Common myeloid progenitor, CD34-positive (primary cell): ENCODE data around the gene FRMD6.
"Not testable (repeated sequence)": the region's sequence is repeated elsewhere in the genome, so short reads cannot be mapped to it uniquely, and the experiment has no call there.

Experiments used
- CTCF ChIA-PET: fragments of 350-600 bp; sonication (Branson Sonifier 250); formaldehyde crosslinking; loops from one replicate; lab custom pipeline; 2021; ENCODE audit warnings: antibody characterized with exemption; lab: Charles Lee
- POLR2A ChIA-PET: fragments of 350-600 bp; sonication (Branson Sonifier 250); formaldehyde crosslinking; loops from one replicate; lab custom pipeline; 2021; ENCODE audit warnings: antibody characterized with exemption; lab: Charles Lee
- DNase-seq, 3 donors: peaks; one replicate each; pipeline versions ENCODE4 v3.0.0 to v3.0.0-alpha.2; 2013
- H3K27ac ChIP-seq, 2 experiments: 1 replicate in 1 of 2; 2 replicates in 1 of 2; pipeline ENCODE4 v1.7.0; 2013; ENCODE audit warnings: inconsistent platforms in 2 of 2, low read length in 2 of 2, mild to moderate bottlenecking in 2 of 2, low read depth in 1 of 2, moderate library complexity in 1 of 2; ENCODE audit not compliant: severe bottlenecking in 2 of 2, insufficient read depth in 1 of 2, poor library complexity in 1 of 2
- H3K27me3 ChIP-seq, 5 experiments: replicated peaks in 2 of 5; 1 replicate in 3 of 5; 2 replicates in 2 of 5; pipeline versions ENCODE4 v1.6.1 to v1.7.0; 2013; ENCODE audit warnings: low read length in 4 of 5, mild to moderate bottlenecking in 2 of 5, moderate library complexity in 2 of 5, inconsistent platforms in 1 of 5; ENCODE audit not compliant: insufficient read depth in 5 of 5, control insufficient read depth in 4 of 5
- H3K36me3 ChIP-seq, 4 experiments: 1 replicate in 2 of 4; 2 replicates in 2 of 4; pipeline versions ENCODE4 v1.6.1 to v1.7.0; 2013; ENCODE audit warnings: low read length in 3 of 4, control low read depth in 1 of 4, mild to moderate bottlenecking in 1 of 4; ENCODE audit not compliant: control insufficient read depth in 4 of 4, insufficient read depth in 4 of 4
- H3K4me1 ChIP-seq, 4 experiments: 1 replicate in 3 of 4; 2 replicates in 1 of 4; pipeline versions ENCODE4 v1.6.1 to v1.7.1; 2013; ENCODE audit warnings: low read length in 3 of 4, mild to moderate bottlenecking in 3 of 4, control low read depth in 1 of 4, inconsistent platforms in 1 of 4, moderate library complexity in 1 of 4; ENCODE audit not compliant: control insufficient read depth in 4 of 4, insufficient read depth in 4 of 4; ENCODE audit errors: control extremely low read depth in 1 of 4
- H3K4me3 ChIP-seq, 7 experiments: 1 replicate in 4 of 7; 2 replicates in 3 of 7; pipeline versions ENCODE4 v1.5.1 to v1.7.0; 2013; ENCODE audit warnings: mild to moderate bottlenecking in 7 of 7, low read length in 6 of 7, moderate library complexity in 6 of 7, inconsistent platforms in 2 of 7, low read depth in 2 of 7, control low read depth in 1 of 7; ENCODE audit not compliant: insufficient read depth in 4 of 7, control insufficient read depth in 1 of 7; ENCODE audit errors: extremely low read depth in 1 of 7
- H3K9me3 ChIP-seq, 5 experiments: 1 replicate in 4 of 5; 2 replicates in 1 of 5; pipeline versions ENCODE4 v1.6.1 to v1.7.1; 2013; ENCODE audit warnings: low read length in 4 of 5, mild to moderate bottlenecking in 2 of 5, inconsistent platforms in 1 of 5, low read depth in 1 of 5, moderate library complexity in 1 of 5; ENCODE audit not compliant: control insufficient read depth in 4 of 5, insufficient read depth in 2 of 5; ENCODE audit errors: control extremely low read depth in 1 of 5
- WGBS: methylation state at CpG from one replicate; pipeline ENCODE4 v1.1.5; 2013; ENCODE audit not compliant: insufficient coverage; 5-methylcytosine and 5-hydroxymethylcytosine counted together

The FRMD6 gene

GRCh38 chr14:51759950-51760349 lies 108.2 kb downstream of the FRMD6 start:
- peaks cover 0 to 4% (median 0%) of the 10 kb centered on the region in 5 experiments for H3K9me3 ChIP-seq

GRCh38 chr14:51765726-51766125 lies 114.0 kb downstream of the FRMD6 start:
- H3K27me3 ChIP-seq, result peaks cover 0 to 35% (median 8%) of the 10 kb centered on the region in 5 experiments
- 92% methylated on average over 12 of the region's 13 CpGs for WGBS
- H3K4me3 ChIP-seq, H3K36me3 ChIP-seq, H3K4me1 ChIP-seq, DNase-seq, POLR2A ChIA-PET, H3K9me3 ChIP-seq, H3K27ac ChIP-seq: not testable (repeated sequence)
- CTCF ChIA-PET, result interaction anchor here (1.8 kb wide), 1 partner anchor 10 kb away, joined by 6 read pairs; no protein-coding TSS in a partner anchor

More at GRCh38 chr14:51759950-51760349, 108.2 kb downstream of the FRMD6 start:
- no peak overlapping the region for H3K4me3 ChIP-seq
- DNase-seq, result no peak
- CTCF ChIA-PET, result no interaction called here
- H3K27ac ChIP-seq, result no peak overlapping the region
- POLR2A ChIA-PET, result no interaction called here
- no peaks in the 10 kb centered on the region for H3K36me3 ChIP-seq
- 93% methylated on average over 10 of the region's 18 CpGs for WGBS
- peaks cover 0 to 34% (median 9%) of the 10 kb centered on the region in 5 experiments for H3K27me3 ChIP-seq
- no peaks in the 10 kb centered on the region for H3K4me1 ChIP-seq

DNA sequence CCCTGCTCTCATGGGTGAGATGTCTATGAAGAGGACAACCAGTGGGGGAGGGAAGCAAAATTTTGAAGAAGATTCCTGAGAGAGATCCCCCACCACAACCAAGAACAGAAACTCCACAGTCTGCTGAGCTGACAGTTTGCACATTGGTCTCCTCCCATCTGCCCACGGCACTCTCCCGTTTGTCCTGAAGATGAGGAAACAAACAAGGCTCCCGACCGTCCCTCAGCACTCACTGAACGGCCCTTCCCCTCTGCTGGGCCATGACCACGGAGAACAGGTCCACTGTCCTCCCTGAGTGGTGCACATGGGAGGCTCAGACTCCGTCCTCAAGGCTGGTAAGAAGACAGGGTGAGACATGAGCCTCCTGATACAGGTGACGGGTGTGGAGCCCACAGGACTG lies 114.9 kb downstream of the FRMD6 start:
- WGBS, result 78% methylated on average over 6 of the region's 8 CpGs
- H3K4me3 ChIP-seq, H3K36me3 ChIP-seq, H3K4me1 ChIP-seq, POLR2A ChIA-PET, DNase-seq, H3K9me3 ChIP-seq, H3K27ac ChIP-seq: not testable (repeated sequence)
- CTCF ChIA-PET, result interaction anchor here (1.8 kb wide), 1 partner anchor 9 kb away, joined by 6 read pairs; no protein-coding TSS in a partner anchor
- H3K27me3 ChIP-seq, result peaks cover 0 to 35% (median 4%) of the 10 kb centered on the region in 5 experiments

DNA sequence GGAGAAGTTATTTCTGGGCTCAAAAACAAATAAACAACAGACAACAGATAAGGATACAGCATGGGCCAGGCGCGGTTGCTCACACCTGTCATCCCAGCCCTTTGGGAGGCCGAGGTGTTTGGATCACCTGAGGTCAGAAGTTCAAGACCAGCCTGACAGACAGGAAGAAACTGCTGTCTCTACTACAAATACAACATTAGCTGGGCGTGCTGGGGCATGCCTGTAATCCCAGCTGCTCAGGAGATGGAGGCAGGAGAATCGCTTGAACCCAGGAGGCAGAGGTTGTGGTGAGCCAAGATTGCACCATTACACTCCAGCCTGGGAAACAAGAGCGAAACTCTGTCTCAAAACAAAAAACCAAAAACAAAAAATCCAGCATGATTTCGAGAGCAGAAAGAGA lies 117.6 kb downstream of the FRMD6 start:
- H3K4me1 ChIP-seq, H3K4me3 ChIP-seq, H3K27ac ChIP-seq, DNase-seq, H3K36me3 ChIP-seq, POLR2A ChIA-PET, H3K9me3 ChIP-seq: not testable (repeated sequence)
- 100% methylated on average over 5 of the region's 7 CpGs for WGBS
- CTCF ChIA-PET, result interaction anchor here (0.8 kb wide), 1 partner anchor 210 kb away, joined by 3 read pairs; no protein-coding TSS in a partner anchor
- peaks cover 0 to 18% (median 4%) of the 10 kb centered on the region in 5 experiments for H3K27me3 ChIP-seq

GRCh38 chr14:51774209-51774608 lies 122.5 kb downstream of the FRMD6 start:
- peaks cover 0 to 1% (median 0%) of the 10 kb centered on the region in 5 experiments for H3K27me3 ChIP-seq
- ChIA-PET CTCF (interaction anchor here (1.1 to 3.2 kb wide), 3 partner anchors 8 to 203 kb away, joined by 3 to 11 read pairs (median 6); no protein-coding TSS in a partner anchor), POLR2A (no interaction called here)
- DNase-seq, result peak in 2 of 3 donors; percentile 19 to 21
- H3K4me3 ChIP-seq, result no peak overlapping the region
- no peaks in the 10 kb centered on the region for H3K9me3 ChIP-seq
- peaks cover 0 to 5% (median 1%) of the 10 kb centered on the region in 4 experiments for H3K4me1 ChIP-seq
- 93% methylated on average over 11 of the region's 19 CpGs for WGBS
- H3K36me3 ChIP-seq, result no peaks in the 10 kb centered on the region
- H3K27ac ChIP-seq, result no peak overlapping the region

- WGBS, result 45% methylated on average over 13 of the region's 13 CpGs
- H3K27ac ChIP-seq, result no peak overlapping the region
- ChIA-PET POLR2A (interaction anchor here (0.6 kb wide), 1 partner anchor 253 kb away, joined by 6 read pairs; no protein-coding TSS in a partner anchor), CTCF (interaction anchor here (0.6 to 6.9 kb wide), 20 partner anchors 9 to 498 kb away, joined by 3 to 71 read pairs (median 4); partner anchors contain the start of gene FRMD6)
- no peaks in the 10 kb centered on the region for H3K36me3 ChIP-seq
- peaks cover 0 to 1% (median 0%) of the 10 kb centered on the region in 5 experiments for H3K27me3 ChIP-seq
- DNase-seq, result peak; percentile 67 to 78 (median 75)
- peak overlapping the region in 4 of 7 experiments; percentile 9 to 52 (median 24) for H3K4me3 ChIP-seq
- no peaks in the 10 kb centered on the region for H3K9me3 ChIP-seq
- peaks cover 0 to 8% (median 5%) of the 10 kb centered on the region in 4 experiments for H3K4me1 ChIP-seq
Observed at GRCh38 chr14:51776102-51776894, 124.6 kb downstream of the FRMD6 start.
